PC-3 (cell line): ENCODE data around the gene OGA.

Source experiments
- EZH2phosphoT487 ChIP-seq: fragments of 300-600 bp; sonication (generic); IDR thresholded peaks from 2 replicates; pipeline ENCODE4 v1.6.1; 2018; ENCODE audit warnings: mild to moderate bottlenecking, antibody characterized with exemption, low read length, borderline replicate concordance
- TF ChIP-seq, protein P1 (sequence below): fragments of 300-600 bp; sonication (generic); conservative IDR thresholded peaks from 2 replicates; pipeline ENCODE4 v1.5.1; 2017; ENCODE audit warnings: antibody characterized with exemption, low read depth, mild to moderate bottlenecking, low read length

DNA sequence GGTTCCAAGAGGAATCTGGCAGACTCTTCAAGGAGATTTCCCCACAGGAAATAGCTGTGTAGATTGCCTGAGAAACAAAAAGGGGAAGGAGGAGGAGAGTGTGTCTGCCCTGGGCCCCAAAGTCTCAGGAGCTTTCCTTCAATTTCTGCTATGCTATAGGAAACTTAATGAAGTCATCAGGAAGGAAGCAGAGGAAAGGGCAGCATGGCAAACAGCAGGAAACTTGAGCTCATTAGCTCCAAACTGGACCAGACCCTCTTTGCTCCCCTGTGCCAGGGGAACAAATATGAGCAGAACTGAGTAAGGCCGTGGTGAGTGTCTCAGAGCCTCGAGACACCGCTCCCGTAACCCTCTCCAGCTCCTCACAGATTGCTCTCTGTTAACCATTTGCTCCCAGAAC is 30.2 kb upstream of the OGA start:
- TF ChIP-seq EZH2phosphoT487 = no peak
- TF ChIP-seq, protein P1, sequence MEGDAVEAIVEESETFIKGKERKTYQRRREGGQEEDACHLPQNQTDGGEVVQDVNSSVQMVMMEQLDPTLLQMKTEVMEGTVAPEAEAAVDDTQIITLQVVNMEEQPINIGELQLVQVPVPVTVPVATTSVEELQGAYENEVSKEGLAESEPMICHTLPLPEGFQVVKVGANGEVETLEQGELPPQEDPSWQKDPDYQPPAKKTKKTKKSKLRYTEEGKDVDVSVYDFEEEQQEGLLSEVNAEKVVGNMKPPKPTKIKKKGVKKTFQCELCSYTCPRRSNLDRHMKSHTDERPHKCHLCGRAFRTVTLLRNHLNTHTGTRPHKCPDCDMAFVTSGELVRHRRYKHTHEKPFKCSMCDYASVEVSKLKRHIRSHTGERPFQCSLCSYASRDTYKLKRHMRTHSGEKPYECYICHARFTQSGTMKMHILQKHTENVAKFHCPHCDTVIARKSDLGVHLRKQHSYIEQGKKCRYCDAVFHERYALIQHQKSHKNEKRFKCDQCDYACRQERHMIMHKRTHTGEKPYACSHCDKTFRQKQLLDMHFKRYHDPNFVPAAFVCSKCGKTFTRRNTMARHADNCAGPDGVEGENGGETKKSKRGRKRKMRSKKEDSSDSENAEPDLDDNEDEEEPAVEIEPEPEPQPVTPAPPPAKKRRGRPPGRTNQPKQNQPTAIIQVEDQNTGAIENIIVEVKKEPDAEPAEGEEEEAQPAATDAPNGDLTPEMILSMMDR = no peak
